OCI-LY1 (cell line): ENCODE results near the gene CPT1B.

Experiments used
- H2AFZ ChIP-seq: fragments of 200-600 bp; sonication (generic), shearing (Covaris generic); 2 replicates; pipeline ENCODE4 v1.6.0; 2014; ENCODE audit warnings: antibody characterized with exemption, mild to moderate bottlenecking, low read length
- H3F3A ChIP-seq: fragments of 200-600 bp; sonication (generic), shearing (Covaris generic); 2 replicates; pipeline ENCODE4 v1.6.0; 2014; ENCODE audit warnings: mild to moderate bottlenecking, antibody characterized with exemption, low read length, moderate library complexity; ENCODE audit not compliant: insufficient read depth
- H3K27ac ChIP-seq: fragments of 200-600 bp; sonication (generic); 2 replicates; pipeline ENCODE4 v1.5.1; 2014; ENCODE audit warnings: low read length, mixed run types, mild to moderate bottlenecking, low read depth; ENCODE audit not compliant: poor library complexity, severe bottlenecking
- H3K27me3 ChIP-seq: fragments of 200-600 bp; sonication (generic); 2 replicates; pipeline ENCODE4 v1.6.0; 2014; ENCODE audit warnings: antibody characterized with exemption, mild to moderate bottlenecking, low read length, moderate library complexity; ENCODE audit not compliant: insufficient read depth
- H3K36me3 ChIP-seq: fragments of 200-600 bp; sonication (generic); 2 replicates; pipeline ENCODE4 v1.6.1; 2014; ENCODE audit warnings: mild to moderate bottlenecking, antibody characterized with exemption, low read length, moderate library complexity, mixed read lengths; ENCODE audit not compliant: insufficient read depth
- H3K4me1 ChIP-seq: fragments of 200-600 bp; sonication (generic); 2 replicates; pipeline ENCODE4 v1.5.1; 2014; ENCODE audit warnings: mild to moderate bottlenecking, low read length, moderate library complexity; ENCODE audit not compliant: insufficient read depth, severe bottlenecking
- H3K4me2 ChIP-seq: fragments of 200-600 bp; sonication (generic), shearing (Covaris generic); 2 replicates; pipeline ENCODE4 v1.6.1; 2014; ENCODE audit warnings: low read length
- H3K4me3 ChIP-seq: fragments of 200-600 bp; sonication (generic); 2 replicates; pipeline ENCODE4 v1.5.1; 2014; ENCODE audit warnings: low read length, low read depth, mild to moderate bottlenecking, mixed read lengths; ENCODE audit not compliant: poor library complexity, severe bottlenecking
- H3K79me2 ChIP-seq: fragments of 200-600 bp; shearing (Covaris generic); 2 replicates; pipeline ENCODE4 v1.6.1; 2016; ENCODE audit warnings: mixed run types, low read length, mixed read lengths; ENCODE audit not compliant: insufficient read depth
- H3K9ac ChIP-seq: fragments of 200-600 bp; sonication (generic), shearing (Covaris generic); 2 replicates; pipeline ENCODE4 v1.6.1; 2014; ENCODE audit warnings: mild to moderate bottlenecking, low read length, mixed read lengths
- H3K9me2 ChIP-seq: fragments of 200-600 bp; sonication (generic), shearing (Covaris generic); 2 replicates; pipeline ENCODE4 v1.6.1; 2014; ENCODE audit warnings: low read depth, mild to moderate bottlenecking, low read length, mixed read lengths
- H3K9me3 ChIP-seq: fragments of 200-600 bp; shearing (Covaris generic); 2 replicates; pipeline ENCODE4 v1.6.1; 2014; ENCODE audit warnings: low read length, mixed read lengths
- H4K20me1 ChIP-seq: fragments of 200-600 bp; sonication (generic), shearing (Covaris generic); 2 replicates; pipeline ENCODE4 v1.6.0; 2016; ENCODE audit warnings: mild to moderate bottlenecking, low read length; ENCODE audit not compliant: insufficient read depth
- EZH2 ChIP-seq: fragments of 200-600 bp; sonication (generic), shearing (Covaris generic); IDR thresholded peaks from 2 replicates; pipeline ENCODE4 v1.8.0; 2017; ENCODE audit warnings: borderline replicate concordance, mixed run types, mild to moderate bottlenecking, antibody characterized with exemption, low read length, moderate library complexity, mixed read lengths
- TF ChIP-seq, protein P1 (sequence below): fragments of 200-600 bp; sonication (generic), shearing (Covaris generic); IDR thresholded peaks from 2 replicates; pipeline ENCODE4 v1.5.1; 2017; ENCODE audit warnings: mild to moderate bottlenecking, antibody characterized with exemption, low read length, moderate library complexity, mixed read lengths

CPT1B gene

GRCh38 chr22:50556703-50557102 is 21.5 kb downstream of the CPT1B start:
- no peak overlapping the region for H3K4me3 ChIP-seq
- no peak overlapping the region for H2AFZ ChIP-seq
- H3K27ac ChIP-seq, result no peak overlapping the region
- H3K27me3 ChIP-seq, result peaks cover 5% of the 10 kb centered on the region; the same call in 1 of the 2 replicates
- no peak overlapping the region for H3K9ac ChIP-seq
- TF ChIP-seq EZH2, result no peak
- TF ChIP-seq, protein P1, sequence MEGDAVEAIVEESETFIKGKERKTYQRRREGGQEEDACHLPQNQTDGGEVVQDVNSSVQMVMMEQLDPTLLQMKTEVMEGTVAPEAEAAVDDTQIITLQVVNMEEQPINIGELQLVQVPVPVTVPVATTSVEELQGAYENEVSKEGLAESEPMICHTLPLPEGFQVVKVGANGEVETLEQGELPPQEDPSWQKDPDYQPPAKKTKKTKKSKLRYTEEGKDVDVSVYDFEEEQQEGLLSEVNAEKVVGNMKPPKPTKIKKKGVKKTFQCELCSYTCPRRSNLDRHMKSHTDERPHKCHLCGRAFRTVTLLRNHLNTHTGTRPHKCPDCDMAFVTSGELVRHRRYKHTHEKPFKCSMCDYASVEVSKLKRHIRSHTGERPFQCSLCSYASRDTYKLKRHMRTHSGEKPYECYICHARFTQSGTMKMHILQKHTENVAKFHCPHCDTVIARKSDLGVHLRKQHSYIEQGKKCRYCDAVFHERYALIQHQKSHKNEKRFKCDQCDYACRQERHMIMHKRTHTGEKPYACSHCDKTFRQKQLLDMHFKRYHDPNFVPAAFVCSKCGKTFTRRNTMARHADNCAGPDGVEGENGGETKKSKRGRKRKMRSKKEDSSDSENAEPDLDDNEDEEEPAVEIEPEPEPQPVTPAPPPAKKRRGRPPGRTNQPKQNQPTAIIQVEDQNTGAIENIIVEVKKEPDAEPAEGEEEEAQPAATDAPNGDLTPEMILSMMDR, result no peak
- H3K4me2 ChIP-seq, result no peak overlapping the region
- no peaks in the 10 kb centered on the region for H3K9me2 ChIP-seq
- H3K36me3 ChIP-seq, result no peaks in the 10 kb centered on the region; the same call in 1 of the 2 replicates
- H3K9me3 ChIP-seq, result no peaks in the 10 kb centered on the region
- H3F3A ChIP-seq, result no peaks in the 10 kb centered on the region
- H3K4me1 ChIP-seq, result no peaks in the 10 kb centered on the region
- H4K20me1 ChIP-seq, result no peaks in the 10 kb centered on the region
- H3K79me2 ChIP-seq, result no peaks in the 10 kb centered on the region

- H3K36me3 ChIP-seq, result no peaks in the 10 kb centered on the region; the same call in 1 of the 2 replicates
Measured at GRCh38 chr22:50553310-50553709, 24.9 kb downstream of the CPT1B start.

DNA sequence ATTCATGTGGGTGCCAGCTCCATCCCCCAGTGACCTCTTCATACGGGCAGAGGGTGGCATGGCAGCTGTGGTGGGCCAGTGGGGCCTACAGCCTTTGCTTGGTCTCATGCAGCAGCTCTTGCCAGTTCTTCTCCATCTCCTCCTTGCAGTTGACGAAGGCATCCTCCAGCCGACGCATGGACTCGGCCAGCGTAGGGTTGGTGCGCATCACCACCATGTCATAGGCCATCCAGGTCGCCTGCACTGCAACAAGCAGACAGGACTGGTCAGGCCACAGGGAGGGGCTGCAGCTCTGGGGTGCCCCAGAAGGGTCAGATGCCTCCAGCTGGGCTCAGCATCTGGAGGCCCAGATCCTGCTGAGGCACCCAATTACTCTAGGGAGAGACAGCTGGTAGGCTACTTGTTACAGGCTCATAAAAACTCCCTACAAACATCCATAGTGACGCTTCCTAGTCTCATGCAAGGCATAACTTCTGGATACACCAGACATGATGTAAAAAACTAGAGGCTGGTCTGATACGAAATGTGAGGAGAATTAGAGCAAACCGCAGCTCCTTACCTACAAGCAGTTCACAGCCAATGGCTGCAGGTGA is 27.0 kb downstream of the CPT1B start:
- H3F3A ChIP-seq, result no peaks in the 10 kb centered on the region
- H3K4me3 ChIP-seq, result no peak overlapping the region
- H3K4me2 ChIP-seq, result no peak overlapping the region
- H3K4me1 ChIP-seq, result peaks cover 13% of the 10 kb centered on the region
- peaks cover 5% of the 10 kb centered on the region; the same call in 1 of the 2 replicates for H3K27me3 ChIP-seq
- no peak overlapping the region for H3K9ac ChIP-seq
- no peaks in the 10 kb centered on the region for H4K20me1 ChIP-seq
- no peaks in the 10 kb centered on the region for H3K9me2 ChIP-seq
- TF ChIP-seq, protein P1, result no peak
- no peak for TF ChIP-seq EZH2
- H3K27ac ChIP-seq, result no peak overlapping the region
- no peak overlapping the region for H2AFZ ChIP-seq
- H3K9me3 ChIP-seq, result no peaks in the 10 kb centered on the region
- H3K79me2 ChIP-seq, result no peaks in the 10 kb centered on the region
- no peaks in the 10 kb centered on the region; the same call in 1 of the 2 replicates for H3K36me3 ChIP-seq

More at GRCh38 chr22:50553310-50553709, 24.9 kb downstream of the CPT1B start:
- no peak overlapping the region for H3K4me2 ChIP-seq
- H3K9ac ChIP-seq, result no peak overlapping the region
- no peaks in the 10 kb centered on the region for H4K20me1 ChIP-seq
- no peak overlapping the region for H3K27ac ChIP-seq
- H3K9me2 ChIP-seq, result no peaks in the 10 kb centered on the region
- H3K27me3 ChIP-seq, result peaks cover 5% of the 10 kb centered on the region; the same call in 1 of the 2 replicates
- no peak for TF ChIP-seq EZH2
- TF ChIP-seq, protein P1, result no peak
- H3F3A ChIP-seq, result no peaks in the 10 kb centered on the region
- H3K79me2 ChIP-seq, result no peaks in the 10 kb centered on the region
- no peak overlapping the region for H2AFZ ChIP-seq
- H3K9me3 ChIP-seq, result no peaks in the 10 kb centered on the region
- peaks cover 9% of the 10 kb centered on the region for H3K4me1 ChIP-seq
- H3K4me3 ChIP-seq, result no peak overlapping the region
